HEK293 (cell line): ENCODE results near the gene MYO15B.

ENCODE experiments used
- CTCF ChIA-PET: fragments of 350-600 bp; formaldehyde crosslinking; extraction: SDS; loops from one replicate; lab custom pipeline; 2021; ENCODE audit warnings: antibody characterized with exemption; lab: Yijun Ruan, JAX
- POLR2A ChIA-PET: fragments of 300-600 bp; formaldehyde crosslinking; extraction: SDS; loops from one replicate; lab custom pipeline; 2020; ENCODE audit warnings: antibody characterized with exemption, inconsistent platforms; lab: Yijun Ruan, JAX
- H3K27ac ChIP-seq: fragments of 200-500 bp; sonication (Bioruptor generic); 2 replicates; pipeline ENCODE4 v1.5.1; 2014; ENCODE audit warnings: low read depth, low read length, control low read depth, inconsistent platforms; ENCODE audit errors: extremely low read depth
- H3K36me3 ChIP-seq, 2 experiments: fragments of 200-500 bp in 1 of 2; sonication (Bioruptor generic) in 1 of 2; 1 replicate in 1 of 2; 2 replicates in 1 of 2; pipeline ENCODE4 v1.5.1; 2014 to 2017; ENCODE audit warnings: inconsistent platforms in 2 of 2, low read length in 2 of 2; ENCODE audit not compliant: control insufficient read depth in 2 of 2, insufficient read depth in 1 of 2
- H3K4me1 ChIP-seq: fragments of 200-500 bp; sonication (Bioruptor generic); 2 replicates; pipeline ENCODE4 v1.5.1; 2014; ENCODE audit warnings: mild to moderate bottlenecking, low read length, inconsistent platforms; ENCODE audit not compliant: control insufficient read depth, insufficient read depth
- H3K4me3 ChIP-seq: 2 replicates; pipeline ENCODE4 v1.5.1; 2011; ENCODE audit warnings: low read depth, mild to moderate bottlenecking, control low read depth, low read length, moderate library complexity
- H3K9me3 ChIP-seq: fragments of 200-500 bp; sonication (Bioruptor generic); 2 replicates; pipeline ENCODE4 v1.5.1; 2014; ENCODE audit warnings: low read depth, low read length, inconsistent platforms; ENCODE audit not compliant: control insufficient read depth, insufficient read depth
- BCL11B ChIP-seq: fragments of 450-650 bp; formaldehyde crosslinking; IDR thresholded peaks from 2 replicates; pipeline ENCODE4 v1.5.1; 2016; ENCODE audit warnings: low read depth, missing biosample characterization, missing genetic modification characterization
- EGR2 ChIP-seq: fragments of 450-650 bp; formaldehyde crosslinking; IDR thresholded peaks from 2 replicates; pipeline ENCODE4 v1.5.1; 2016; ENCODE audit warnings: low read depth, missing biosample characterization, missing genetic modification characterization
- GLI4 ChIP-seq: fragments of 450-650 bp; formaldehyde crosslinking; IDR thresholded peaks from 2 replicates; pipeline ENCODE4 v1.5.1; 2016; ENCODE audit warnings: missing biosample characterization, missing genetic modification characterization
- IKZF3 ChIP-seq: fragments of 450-650 bp; IDR thresholded peaks from 2 replicates; pipeline ENCODE4 v1.5.0; 2018; ENCODE audit warnings: missing biosample characterization, mild to moderate bottlenecking, missing genetic modification characterization, moderate library complexity
- PATZ1 ChIP-seq: fragments of 450-650 bp; formaldehyde crosslinking; IDR thresholded peaks from 2 replicates; pipeline ENCODE4 v1.5.1; 2016; ENCODE audit warnings: missing biosample characterization, missing genetic modification characterization
- TRIM28 ChIP-seq: IDR thresholded peaks from 2 replicates; pipeline ENCODE4 v1.6.1; 2011; ENCODE audit warnings: low read length, control low read depth, borderline replicate concordance
- ZBTB1 ChIP-seq: fragments of 450-650 bp; formaldehyde crosslinking; IDR thresholded peaks from 2 replicates; pipeline ENCODE4 v1.5.1; 2016; ENCODE audit warnings: missing biosample characterization, missing genetic modification characterization
- ZBTB10 ChIP-seq: fragments of 450-650 bp; formaldehyde crosslinking; IDR thresholded peaks from 2 replicates; pipeline ENCODE4 v1.5.1; 2016; ENCODE audit warnings: missing biosample characterization, missing genetic modification characterization
- ZBTB7A ChIP-seq: fragments of 450-650 bp; formaldehyde crosslinking; IDR thresholded peaks from 2 replicates; pipeline ENCODE4 v1.5.1; 2016; ENCODE audit warnings: low read depth, missing biosample characterization, missing genetic modification characterization
- ZBTB8A ChIP-seq: fragments of 450-650 bp; formaldehyde crosslinking; IDR thresholded peaks from 2 replicates; pipeline ENCODE4 v1.5.1; 2016; ENCODE audit warnings: missing biosample characterization, missing genetic modification characterization
- ZEB2 ChIP-seq: fragments of 450-650 bp; formaldehyde crosslinking; IDR thresholded peaks from 2 replicates; pipeline ENCODE4 v1.5.1; 2016; ENCODE audit warnings: missing biosample characterization, missing genetic modification characterization
- ZFP37 ChIP-seq: fragments of 450-650 bp; formaldehyde crosslinking; IDR thresholded peaks from 2 replicates; pipeline ENCODE4 v1.5.1; 2016; ENCODE audit warnings: missing biosample characterization, missing genetic modification characterization
- ZFP41 ChIP-seq: fragments of 450-650 bp; formaldehyde crosslinking; IDR thresholded peaks from 2 replicates; pipeline ENCODE4 v1.5.1; 2016; ENCODE audit warnings: missing biosample characterization, missing genetic modification characterization, borderline replicate concordance
- ZFP69B ChIP-seq: fragments of 450-650 bp; formaldehyde crosslinking; IDR thresholded peaks from 2 replicates; pipeline ENCODE4 v1.5.1; 2016; ENCODE audit warnings: missing biosample characterization, missing genetic modification characterization
- ZNF175 ChIP-seq: fragments of 450-650 bp; formaldehyde crosslinking; IDR thresholded peaks from 2 replicates; pipeline ENCODE4 v1.5.1; 2016; ENCODE audit warnings: missing biosample characterization, missing genetic modification characterization
- ZNF184 ChIP-seq: fragments of 450-650 bp; IDR thresholded peaks from 2 replicates; pipeline ENCODE4 v1.5.1; 2018; ENCODE audit warnings: missing biosample characterization, mild to moderate bottlenecking, missing genetic modification characterization
- ZNF223 ChIP-seq: fragments of 450-650 bp; formaldehyde crosslinking; IDR thresholded peaks from 2 replicates; pipeline ENCODE4 v1.5.1; 2016; ENCODE audit warnings: missing biosample characterization, missing genetic modification characterization
- ZNF335 ChIP-seq: fragments of 450-650 bp; formaldehyde crosslinking; conservative IDR thresholded peaks from 2 replicates; pipeline ENCODE4 v1.5.1; 2016; ENCODE audit warnings: missing biosample characterization, missing genetic modification characterization
- ZNF394 ChIP-seq: fragments of 450-650 bp; formaldehyde crosslinking; IDR thresholded peaks from 2 replicates; pipeline ENCODE4 v1.5.1; 2016; ENCODE audit warnings: missing biosample characterization, missing genetic modification characterization, mild to moderate bottlenecking, moderate library complexity, borderline replicate concordance
- ZNF426 ChIP-seq: fragments of 450-650 bp; formaldehyde crosslinking; IDR thresholded peaks from 2 replicates; pipeline ENCODE4 v1.5.1; 2017; ENCODE audit warnings: missing biosample characterization, missing genetic modification characterization, mild to moderate bottlenecking, inconsistent platforms, moderate library complexity
- ZNF433 ChIP-seq: fragments of 450-650 bp; formaldehyde crosslinking; IDR thresholded peaks from 2 replicates; pipeline ENCODE4 v1.5.1; 2016; ENCODE audit warnings: missing biosample characterization, missing genetic modification characterization, low read depth
- ZNF571 ChIP-seq: fragments of 450-650 bp; formaldehyde crosslinking; IDR thresholded peaks from 2 replicates; pipeline ENCODE4 v1.5.0; 2017; ENCODE audit warnings: missing biosample characterization, missing genetic modification characterization
- ZNF600 ChIP-seq: fragments of 450-650 bp; formaldehyde crosslinking; IDR thresholded peaks from 2 replicates; pipeline ENCODE4 v1.5.1; 2016; ENCODE audit warnings: missing biosample characterization, missing genetic modification characterization
- ZNF623 ChIP-seq: fragments of 450-650 bp; formaldehyde crosslinking; IDR thresholded peaks from 2 replicates; pipeline ENCODE4 v1.5.1; 2016; ENCODE audit warnings: missing biosample characterization, missing genetic modification characterization
- ZNF626 ChIP-seq: fragments of 450-650 bp; sonication (Bioruptor Pico); formaldehyde crosslinking; IDR thresholded peaks from 2 replicates; pipeline ENCODE4 v1.5.1; 2018; ENCODE audit warnings: missing biosample characterization, missing genetic modification characterization, inconsistent platforms
- ZNF785 ChIP-seq: fragments of 450-650 bp; formaldehyde crosslinking; IDR thresholded peaks from 2 replicates; pipeline ENCODE4 v1.5.1; 2016; ENCODE audit warnings: missing biosample characterization, missing genetic modification characterization
- TF ChIP-seq, protein P1 (sequence below): fragments of 450-650 bp; formaldehyde crosslinking; IDR thresholded peaks from 2 replicates; pipeline ENCODE4 v1.5.0; 2017; ENCODE audit warnings: missing biosample characterization, missing genetic modification characterization, borderline replicate concordance
- TF ChIP-seq, protein P2 (sequence below): fragments of 450-650 bp; formaldehyde crosslinking; IDR thresholded peaks from 2 replicates; pipeline ENCODE4 v1.5.1; 2016; ENCODE audit warnings: missing biosample characterization, missing genetic modification characterization
- TF ChIP-seq, protein P3 (sequence below): fragments of 450-650 bp; IDR thresholded peaks from 2 replicates; pipeline ENCODE4 v1.5.1; 2018; ENCODE audit warnings: missing biosample characterization, mild to moderate bottlenecking, missing genetic modification characterization

The MYO15B gene

DNA sequence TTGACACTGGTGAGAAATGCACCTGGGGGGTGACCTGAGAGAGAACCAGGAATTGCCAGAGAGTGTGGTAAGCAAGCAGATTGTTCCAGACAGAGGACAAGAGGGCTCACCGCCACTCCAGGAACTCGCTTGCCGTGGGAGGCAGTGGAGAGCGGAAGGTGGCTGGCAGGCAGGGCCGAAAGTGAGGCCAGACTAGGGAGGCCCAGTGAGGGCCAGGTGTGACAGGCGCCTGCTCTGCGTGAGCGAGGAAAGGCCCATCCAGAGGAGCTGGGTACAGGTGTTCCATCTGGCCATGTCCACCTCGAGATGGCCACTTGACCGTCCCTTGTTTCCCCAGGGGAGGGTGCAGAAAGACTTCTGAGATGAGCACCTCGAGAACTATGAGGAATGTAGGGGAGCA, 11.9 kb upstream of the MYO15B start:
- ChIA-PET CTCF (interaction anchor here (1.6 to 1.7 kb wide), 2 partner anchors 13 to 26 kb away, joined by 5 to 7 read pairs; no protein-coding TSS in a partner anchor), POLR2A (no interaction called here)
- no peak overlapping the region for H3K4me3 ChIP-seq
- no peaks in the 10 kb centered on the region; the same call in 1 of the 2 replicates for H3K4me1 ChIP-seq
- TF ChIP-seq ZBTB10 (tag by site-specific recombination) (no peak), ZBTB7A (tag by site-specific recombination) (no peak), ZEB2 (tag by site-specific recombination) (no peak), ZBTB1 (tag by site-specific recombination) (no peak), ZNF785 (no peak), ZNF571 (tag by site-specific recombination) (no peak), ZNF623 (tag by site-specific recombination) (no peak), PATZ1 (tag by site-specific recombination) (no peak), ZNF184 (no peak), ZNF394 (tag by site-specific recombination) (no peak), ZNF626 (tag by site-specific recombination) (no peak), EGR2 (tag by site-specific recombination) (no peak), ZFP41 (tag by site-specific recombination) (no peak), ZFP37 (tag by site-specific recombination) (no peak), ZNF223 (no peak), ZFP69B (tag by site-specific recombination) (no peak), ZNF433 (no peak)
- TF ChIP-seq, protein P1, sequence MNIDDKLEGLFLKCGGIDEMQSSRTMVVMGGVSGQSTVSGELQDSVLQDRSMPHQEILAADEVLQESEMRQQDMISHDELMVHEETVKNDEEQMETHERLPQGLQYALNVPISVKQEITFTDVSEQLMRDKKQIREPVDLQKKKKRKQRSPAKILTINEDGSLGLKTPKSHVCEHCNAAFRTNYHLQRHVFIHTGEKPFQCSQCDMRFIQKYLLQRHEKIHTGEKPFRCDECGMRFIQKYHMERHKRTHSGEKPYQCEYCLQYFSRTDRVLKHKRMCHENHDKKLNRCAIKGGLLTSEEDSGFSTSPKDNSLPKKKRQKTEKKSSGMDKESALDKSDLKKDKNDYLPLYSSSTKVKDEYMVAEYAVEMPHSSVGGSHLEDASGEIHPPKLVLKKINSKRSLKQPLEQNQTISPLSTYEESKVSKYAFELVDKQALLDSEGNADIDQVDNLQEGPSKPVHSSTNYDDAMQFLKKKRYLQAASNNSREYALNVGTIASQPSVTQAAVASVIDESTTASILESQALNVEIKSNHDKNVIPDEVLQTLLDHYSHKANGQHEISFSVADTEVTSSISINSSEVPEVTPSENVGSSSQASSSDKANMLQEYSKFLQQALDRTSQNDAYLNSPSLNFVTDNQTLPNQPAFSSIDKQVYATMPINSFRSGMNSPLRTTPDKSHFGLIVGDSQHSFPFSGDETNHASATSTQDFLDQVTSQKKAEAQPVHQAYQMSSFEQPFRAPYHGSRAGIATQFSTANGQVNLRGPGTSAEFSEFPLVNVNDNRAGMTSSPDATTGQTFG (tag by site-specific recombination) = no peak
- no peaks in the 10 kb centered on the region for H3K9me3 ChIP-seq
- H3K36me3 ChIP-seq = no peaks in the 10 kb centered on the region
- H3K27ac ChIP-seq = no peak overlapping the region

DNA sequence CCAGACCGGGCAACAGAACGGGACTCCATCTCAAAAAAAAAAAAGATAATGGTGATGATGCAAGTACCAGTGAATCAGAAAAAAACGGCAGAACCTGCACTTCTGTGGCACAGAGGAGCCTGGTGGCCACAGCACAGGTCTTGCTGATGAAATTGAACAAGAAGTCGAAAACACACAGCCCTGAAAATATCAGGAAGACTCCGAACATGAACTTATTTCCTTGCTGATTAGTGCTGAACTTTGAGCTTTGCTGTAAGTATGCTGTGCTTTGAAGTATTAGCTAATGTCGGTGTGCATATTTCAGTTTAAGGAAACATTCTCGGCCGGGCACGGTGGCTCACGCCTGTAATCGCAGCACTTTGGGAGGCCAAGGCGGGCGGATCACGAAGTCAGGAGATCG, 10.9 kb upstream of the MYO15B start:
- H3K36me3 ChIP-seq = no peaks in the 10 kb centered on the region
- no peaks in the 10 kb centered on the region; the same call in 1 of the 2 replicates for H3K4me1 ChIP-seq
- no peaks in the 10 kb centered on the region for H3K9me3 ChIP-seq
- no peak overlapping the region for H3K4me3 ChIP-seq
- H3K27ac ChIP-seq = no peak overlapping the region
- ChIA-PET CTCF (interaction anchor here (0.6 to 1.7 kb wide), 3 partner anchors 12 to 95 kb away, joined by 3 to 7 read pairs (median 5); no protein-coding TSS in a partner anchor), POLR2A (no interaction called here)
- TF ChIP-seq TRIM28 (no peak), ZNF600 (tag by site-specific recombination) (no peak), ZNF335 (tag by site-specific recombination) (no peak), IKZF3 (tag by site-specific recombination) (no peak), BCL11B (tag by site-specific recombination) (no peak), ZNF175 (tag by site-specific recombination) (no peak), ZNF426 (no peak), ZBTB8A (tag by site-specific recombination) (no peak), GLI4 (tag by site-specific recombination) (no peak)
- TF ChIP-seq, protein P2, sequence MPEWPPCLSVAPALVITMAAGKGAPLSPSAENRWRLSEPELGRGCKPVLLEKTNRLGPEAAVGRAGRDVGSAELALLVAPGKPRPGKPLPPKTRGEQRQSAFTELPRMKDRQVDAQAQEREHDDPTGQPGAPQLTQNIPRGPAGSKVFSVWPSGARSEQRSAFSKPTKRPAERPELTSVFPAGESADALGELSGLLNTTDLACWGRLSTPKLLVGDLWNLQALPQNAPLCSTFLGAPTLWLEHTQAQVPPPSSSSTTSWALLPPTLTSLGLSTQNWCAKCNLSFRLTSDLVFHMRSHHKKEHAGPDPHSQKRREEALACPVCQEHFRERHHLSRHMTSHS (tag by site-specific recombination) = no peak
- TF ChIP-seq, protein P3, sequence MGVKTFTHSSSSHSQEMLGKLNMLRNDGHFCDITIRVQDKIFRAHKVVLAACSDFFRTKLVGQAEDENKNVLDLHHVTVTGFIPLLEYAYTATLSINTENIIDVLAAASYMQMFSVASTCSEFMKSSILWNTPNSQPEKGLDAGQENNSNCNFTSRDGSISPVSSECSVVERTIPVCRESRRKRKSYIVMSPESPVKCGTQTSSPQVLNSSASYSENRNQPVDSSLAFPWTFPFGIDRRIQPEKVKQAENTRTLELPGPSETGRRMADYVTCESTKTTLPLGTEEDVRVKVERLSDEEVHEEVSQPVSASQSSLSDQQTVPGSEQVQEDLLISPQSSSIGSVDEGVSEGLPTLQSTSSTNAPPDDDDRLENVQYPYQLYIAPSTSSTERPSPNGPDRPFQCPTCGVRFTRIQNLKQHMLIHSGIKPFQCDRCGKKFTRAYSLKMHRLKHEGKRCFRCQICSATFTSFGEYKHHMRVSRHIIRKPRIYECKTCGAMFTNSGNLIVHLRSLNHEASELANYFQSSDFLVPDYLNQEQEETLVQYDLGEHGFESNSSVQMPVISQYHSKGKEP (tag by site-specific recombination) = no peak
